ENCODE results near the gene CDYL2.

GRCh38 chr16:80802902-80803301 lies 1.5 kb downstream of the CDYL2 start:
- TF ChIP-seq CTCF (IDR thresholded peaks at IDR 0.05) (no peak), POLR2AphosphoS5 (IDR thresholded peaks at IDR 0.05; ENCODE audit: insufficient read depth in 1 of 2, low read depth in 1 of 2) (no peak)
